ENCODE measurements around the gene OSTN.
"Not testable (repeated sequence)": the region's sequence is repeated elsewhere in the genome, so short reads cannot be mapped to it uniquely, and the experiment has no call there.

OSTN gene

GRCh38 chr3:191235331-191236314 lies 36.6 kb downstream of the OSTN start:
- no peak for DNase-seq

DNA sequence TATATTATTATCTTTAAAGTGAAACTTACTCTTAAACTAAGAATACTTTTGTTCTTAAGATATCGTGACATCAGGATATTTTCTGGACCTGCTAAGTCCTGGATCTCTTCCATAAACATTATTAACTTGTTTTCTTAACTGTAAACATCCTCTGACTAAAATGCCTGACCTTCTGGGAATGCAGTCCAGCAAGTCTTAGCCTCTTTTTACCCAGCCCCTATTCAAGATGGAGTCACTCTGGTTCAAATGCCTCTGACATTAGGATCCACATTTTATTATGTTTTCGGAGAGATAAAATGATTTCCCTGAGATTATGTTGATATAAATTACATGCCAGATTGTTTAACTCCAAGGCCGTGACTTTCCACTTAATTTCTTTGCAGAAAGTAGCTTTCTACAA lies 37.6 kb downstream of the OSTN start:
- no peak for DNase-seq

GRCh38 chr3:191237047-191237882 lies 38.2 kb downstream of the OSTN start:
- DNase-seq: no peak

GRCh38 chr3:191238321-191238817 lies 39.3 kb downstream of the OSTN start:
- DNase-seq: no peak

DNA sequence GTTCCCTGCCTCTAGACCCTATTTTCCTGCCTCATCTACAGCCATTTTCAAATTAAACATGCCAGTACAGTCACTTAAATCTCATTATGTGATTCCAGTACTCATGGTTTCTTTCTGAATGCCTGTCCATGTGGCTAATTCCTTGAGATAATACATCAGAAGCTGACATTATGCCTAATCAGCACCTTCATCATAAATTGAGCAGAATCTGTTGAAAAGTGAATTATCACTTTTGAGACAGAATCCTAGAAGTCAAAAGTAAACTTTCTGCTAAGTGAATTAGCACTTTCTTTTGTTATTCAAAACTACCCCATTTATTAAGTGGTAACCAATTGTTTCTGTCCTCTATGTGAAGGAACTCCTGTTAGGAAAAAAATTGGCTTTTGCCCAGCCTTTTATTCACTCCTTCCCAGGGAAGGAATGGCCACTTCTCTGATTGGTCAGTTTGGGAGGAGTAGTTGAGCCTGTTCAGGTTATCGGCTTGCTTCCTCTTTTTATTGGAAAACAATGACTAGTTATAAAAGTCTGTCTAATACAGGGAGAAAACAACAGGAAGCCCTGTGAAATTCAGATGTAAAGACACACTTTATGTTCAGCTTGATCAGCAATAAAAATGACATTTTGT lies 40.5 kb downstream of the OSTN start:
- DNase-seq: no peak

- no peak for DNase-seq
Measured at GRCh38 chr3:191240486-191240885, 41.4 kb downstream of the OSTN start.

DNA sequence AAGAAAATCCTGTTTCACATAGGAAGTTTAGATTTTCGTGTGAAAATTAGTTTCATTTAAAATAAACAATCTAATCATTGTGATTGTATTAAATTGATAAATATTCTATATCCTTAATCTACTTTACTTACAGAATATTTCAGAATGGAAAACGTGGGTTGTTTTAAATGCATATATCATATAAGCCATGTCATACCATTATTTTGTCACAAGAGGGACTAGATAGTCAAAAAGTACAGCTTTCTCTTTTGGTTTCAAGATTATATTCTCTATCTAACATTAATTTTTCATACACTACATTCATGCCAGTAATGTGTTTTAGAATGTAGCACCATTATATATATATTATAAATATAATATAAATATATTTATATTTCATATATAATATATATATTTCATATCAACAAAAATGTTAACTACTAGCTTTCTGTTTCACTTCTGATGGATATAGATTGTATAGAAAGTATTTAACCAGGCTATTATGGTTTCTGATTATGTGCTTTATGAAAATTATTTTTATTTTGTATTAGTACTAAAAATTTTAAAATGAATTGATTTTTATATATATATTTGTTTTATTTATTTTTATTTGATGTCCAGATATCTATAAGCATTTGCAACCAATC lies 45.3 kb downstream of the OSTN start:
- DNase-seq: peak; percentile 1

DNA sequence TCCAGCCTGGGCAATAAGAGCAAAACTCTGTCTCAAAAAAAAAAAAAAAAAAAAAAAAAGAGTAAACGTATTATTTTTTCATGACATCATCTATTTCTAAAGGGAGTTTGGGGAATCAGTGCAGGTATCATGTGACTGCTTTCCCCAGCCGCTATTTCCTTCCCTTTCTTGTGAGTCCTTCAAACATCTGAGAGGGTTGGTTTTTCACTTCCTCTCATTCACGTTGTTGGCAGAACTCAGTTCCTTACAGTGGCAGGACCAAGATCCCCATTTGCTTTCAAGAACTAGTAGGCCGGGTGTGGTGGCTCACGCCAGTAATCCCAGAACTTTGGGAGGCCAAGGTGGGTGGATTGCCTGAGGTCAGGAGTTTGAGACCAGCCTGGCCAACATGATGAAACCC lies 47.0 kb downstream of the OSTN start:
- not testable (repeated sequence) for DNase-seq

- DNase-seq: no peak
Measured at GRCh38 chr3:191246630-191247029, 47.6 kb downstream of the OSTN start.

DNA sequence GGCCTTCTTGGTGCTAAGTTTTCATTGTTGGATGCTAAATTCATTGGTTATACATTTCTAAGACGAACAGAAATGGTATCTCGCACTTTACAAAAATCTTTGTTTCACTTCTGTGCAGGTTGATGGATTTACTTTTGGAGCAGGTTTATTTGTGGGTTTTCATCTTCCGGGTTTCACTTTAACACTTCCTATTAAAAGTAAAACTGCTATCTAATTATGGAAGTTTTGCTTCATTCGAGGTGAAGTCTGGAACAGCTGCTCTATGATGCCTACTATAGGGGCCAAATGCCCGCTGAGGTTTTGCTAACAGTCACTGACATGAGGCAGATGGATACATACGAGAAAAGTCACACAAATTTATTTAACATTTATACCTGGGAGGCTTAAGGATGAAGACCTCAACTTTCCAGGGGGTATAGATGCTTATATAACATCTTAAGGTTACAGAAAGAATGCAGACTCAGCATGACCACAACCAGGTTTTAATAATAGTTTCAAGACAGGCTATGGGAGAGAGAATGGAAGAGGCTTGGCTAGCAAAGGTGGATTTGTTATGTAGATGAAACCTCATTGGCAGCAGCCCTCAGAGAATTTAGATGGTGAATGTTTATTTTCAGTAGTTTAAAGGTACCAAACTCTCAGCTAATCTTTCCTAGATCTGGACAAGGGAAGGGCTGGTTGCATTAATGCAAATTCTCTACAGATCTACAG lies 54.2 kb downstream of the OSTN start:
- DNase-seq: no peak

DNA sequence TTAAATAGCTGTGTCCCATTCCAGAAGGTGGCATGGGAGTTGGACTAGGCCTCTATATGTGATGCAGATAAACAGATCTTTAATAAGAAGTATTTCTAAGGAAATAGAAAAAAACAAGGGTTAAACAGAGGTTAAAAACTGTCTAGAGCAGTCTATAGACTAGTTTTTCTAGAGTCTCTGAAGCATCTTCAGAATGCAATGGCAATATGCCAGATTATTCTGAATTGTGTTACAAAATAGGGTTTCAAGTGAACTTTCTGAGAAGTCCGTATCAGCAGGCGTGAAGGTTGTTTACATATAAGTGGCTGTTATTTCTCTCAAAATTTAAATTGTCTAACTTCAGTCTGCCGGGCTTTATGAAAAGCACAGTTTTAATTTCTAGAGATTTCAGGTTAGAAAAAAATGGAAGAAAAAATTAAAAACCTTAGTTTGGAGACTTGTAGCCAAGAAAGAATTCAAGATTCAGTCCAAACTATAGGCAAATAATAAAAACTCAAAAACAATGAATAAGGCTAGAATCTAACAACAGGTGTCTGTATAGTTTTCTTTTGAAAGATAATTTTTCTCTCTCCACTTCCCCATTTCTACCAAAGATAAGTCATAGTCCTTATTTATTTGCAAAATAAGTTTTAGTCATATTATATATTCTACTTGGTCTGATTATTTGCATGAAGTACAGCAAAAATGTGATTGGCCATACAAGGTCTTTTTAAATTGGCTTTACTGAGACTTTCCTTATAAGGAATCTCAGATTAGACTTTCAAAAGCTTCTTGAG lies 55.2 kb downstream of the OSTN start:
- no peak for DNase-seq

DNA sequence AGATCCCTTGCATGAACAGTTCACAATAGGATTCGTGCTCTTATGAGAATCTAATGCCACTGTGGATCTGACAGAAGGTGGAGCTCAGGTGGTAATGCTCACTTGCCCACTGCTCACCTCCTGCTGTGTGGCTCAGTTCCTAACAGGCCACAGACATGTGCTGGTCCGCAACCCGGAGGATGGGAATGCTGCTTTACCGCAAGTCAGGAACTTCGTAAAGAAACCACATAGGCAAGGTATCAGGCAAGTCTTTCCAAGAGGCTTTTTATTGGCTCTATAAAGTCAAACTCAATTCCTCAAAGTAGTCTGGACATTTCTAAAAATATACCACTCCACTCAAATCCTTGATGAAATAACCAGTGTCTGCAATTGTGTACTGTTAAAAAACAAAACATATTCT lies 56.1 kb downstream of the OSTN start:
- no peak for DNase-seq

DNA sequence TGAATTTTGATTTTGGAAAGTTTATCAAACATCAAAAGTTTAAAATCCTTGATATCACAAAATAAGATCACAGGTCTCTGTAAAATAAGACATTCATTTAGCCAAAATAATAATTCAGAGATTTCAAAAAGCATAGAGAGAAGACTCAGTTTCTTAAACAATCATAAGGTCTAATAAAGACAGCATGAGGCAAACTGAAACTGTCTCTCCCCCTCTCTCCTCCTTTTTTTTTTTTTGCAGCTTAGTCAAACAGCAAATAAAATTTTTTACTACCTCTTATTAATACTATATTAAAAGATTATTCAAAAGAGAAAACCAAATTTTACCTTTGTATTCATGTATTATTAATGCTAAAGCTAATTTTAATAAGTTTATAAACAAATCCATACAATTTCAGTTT lies 57.4 kb downstream of the OSTN start:
- no peak for DNase-seq

DNA sequence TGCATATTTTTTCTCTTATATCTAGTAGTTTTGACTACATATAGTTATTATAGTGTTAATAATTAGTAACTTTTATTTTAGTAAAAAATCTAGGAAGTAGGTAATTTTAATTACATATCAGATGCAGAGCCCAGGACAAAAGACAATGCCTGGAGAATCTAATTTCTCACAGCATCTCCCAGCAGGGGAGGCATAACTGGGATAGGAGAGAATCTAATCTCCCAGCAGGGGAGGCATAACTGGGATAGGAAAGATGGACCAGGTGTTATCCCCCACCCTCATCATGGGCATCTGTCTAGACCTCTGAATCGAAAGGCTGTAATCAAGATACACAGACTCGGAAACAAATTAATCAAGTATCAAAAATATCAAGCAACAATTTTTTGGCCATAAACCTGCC lies 58.2 kb downstream of the OSTN start:
- no peak for DNase-seq

DNA sequence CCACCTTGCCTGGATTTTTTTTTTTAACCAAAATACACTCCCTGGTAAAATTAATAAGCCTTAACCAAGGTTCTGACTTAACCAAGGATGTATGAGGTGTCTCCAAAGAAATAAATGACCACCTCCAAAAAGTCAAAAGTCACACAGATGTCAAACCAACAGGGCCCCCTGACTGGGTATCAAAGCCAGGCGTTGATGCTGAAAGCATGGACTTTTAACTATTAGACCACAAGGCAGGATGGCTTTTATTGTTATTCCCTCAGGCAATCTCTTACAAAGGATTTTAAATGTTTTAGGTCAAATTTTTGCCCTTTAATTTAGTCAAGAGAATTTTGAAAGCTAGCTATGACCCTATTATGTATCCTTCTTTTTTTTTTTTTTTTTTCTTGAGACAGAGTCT lies 60.4 kb downstream of the OSTN start:
- DNase-seq: no peak

- no peak for DNase-seq
Measured at GRCh38 chr3:191260431-191261303, 61.6 kb downstream of the OSTN start.

DNA sequence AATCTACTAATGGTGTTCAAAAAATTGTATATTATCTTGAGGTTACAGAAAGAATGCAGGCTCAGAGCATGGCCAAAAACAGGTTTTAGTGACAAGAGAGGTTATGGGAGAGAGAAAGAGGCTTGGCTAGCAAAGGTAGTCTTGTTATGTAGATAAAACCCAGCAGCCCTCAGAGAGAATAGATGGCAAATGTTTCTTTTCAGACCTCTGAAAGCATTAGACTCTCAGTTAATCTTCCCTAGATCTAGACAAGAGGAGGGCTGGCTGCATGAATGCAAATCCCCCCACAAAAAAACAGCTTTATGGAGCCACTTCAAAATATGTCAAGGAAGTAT lies 62.2 kb downstream of the OSTN start:
- no peak for DNase-seq

- no peak for DNase-seq
Measured at GRCh38 chr3:191262650-191263049, 63.6 kb downstream of the OSTN start.

GRCh38 chr3:191263365-191263764 lies 64.3 kb downstream of the OSTN start:
- no peak for DNase-seq

GRCh38 chr3:191263850-191264249 lies 64.8 kb downstream of the OSTN start:
- no peak for DNase-seq
